ENCODE measurements around the gene TBC1D22B. TPM values are rescaled to one million over a fixed set of nuclear protein-coding genes. Genes with fewer than 3 reads are reported as not detected.

TBC1D22B gene
- total RNA-seq, 1 donor from 2014 or later, result 7.6 TPM

- DNase-seq (ENCODE audit: low read depth in 2 of 2), result no peak
Measured at GRCh38 chr6:37239526-37239925, 18.0 kb upstream of the TBC1D22B start.

DNA sequence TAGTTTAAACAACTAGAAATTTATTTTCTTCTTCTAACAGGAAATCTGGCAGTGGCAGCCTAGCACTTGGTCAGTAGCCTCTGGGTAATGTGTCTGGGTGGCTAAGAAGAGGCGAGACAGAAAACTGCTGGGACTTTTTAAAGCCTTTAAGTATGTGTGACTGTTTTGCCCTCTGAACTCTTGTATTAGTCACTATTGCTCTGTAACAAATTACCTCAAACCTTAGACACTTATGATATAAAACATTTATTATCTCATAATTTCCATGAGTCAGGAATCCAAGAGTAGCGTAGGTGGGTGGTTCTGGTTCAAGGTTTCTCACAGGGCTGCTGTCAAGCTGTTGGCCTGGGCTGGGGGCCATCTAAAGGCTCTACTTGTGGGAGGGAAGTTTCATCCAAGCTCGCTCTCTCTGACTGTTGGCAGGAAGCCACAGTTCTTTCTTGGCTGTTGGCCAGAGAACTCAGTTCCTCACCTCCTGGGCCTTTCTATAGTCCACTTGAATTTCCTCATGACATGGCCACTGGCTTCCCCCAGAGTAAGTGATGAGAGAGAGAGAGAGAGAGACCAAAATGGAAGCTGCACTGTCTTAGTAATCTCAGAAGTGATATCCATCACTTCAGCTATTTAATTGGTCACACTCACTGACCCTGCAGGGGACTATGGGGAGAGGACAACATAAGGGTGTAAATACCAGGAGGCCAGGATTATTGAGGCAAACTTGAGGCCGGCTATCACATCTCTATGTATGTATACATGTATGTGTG is 17.4 kb upstream of the TBC1D22B start:
- peak; percentile 65 to 98 for DNase-seq (ENCODE audit: low read depth in 2 of 2)

DNA sequence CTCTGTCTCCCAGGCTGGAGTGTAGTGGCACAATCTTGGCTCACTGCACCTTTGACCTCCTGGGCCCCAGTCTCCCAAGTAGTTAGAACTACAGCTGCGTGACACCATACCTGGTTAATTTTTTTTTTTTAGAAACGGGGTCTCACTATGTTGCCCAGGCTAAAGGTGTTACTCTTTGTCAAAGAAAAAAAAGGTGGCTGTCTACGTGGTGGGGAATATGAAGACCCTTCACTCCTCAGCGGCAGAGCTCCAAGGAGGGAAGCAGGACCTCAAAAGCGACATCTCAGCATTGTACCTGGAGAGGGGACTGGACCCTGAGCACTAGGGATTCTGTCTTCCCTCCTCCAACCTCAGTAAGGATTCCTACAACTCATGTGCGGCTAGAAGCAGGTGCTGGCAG is 16.4 kb upstream of the TBC1D22B start:
- no peak for DNase-seq (ENCODE audit: low read depth in 2 of 2)

DNA sequence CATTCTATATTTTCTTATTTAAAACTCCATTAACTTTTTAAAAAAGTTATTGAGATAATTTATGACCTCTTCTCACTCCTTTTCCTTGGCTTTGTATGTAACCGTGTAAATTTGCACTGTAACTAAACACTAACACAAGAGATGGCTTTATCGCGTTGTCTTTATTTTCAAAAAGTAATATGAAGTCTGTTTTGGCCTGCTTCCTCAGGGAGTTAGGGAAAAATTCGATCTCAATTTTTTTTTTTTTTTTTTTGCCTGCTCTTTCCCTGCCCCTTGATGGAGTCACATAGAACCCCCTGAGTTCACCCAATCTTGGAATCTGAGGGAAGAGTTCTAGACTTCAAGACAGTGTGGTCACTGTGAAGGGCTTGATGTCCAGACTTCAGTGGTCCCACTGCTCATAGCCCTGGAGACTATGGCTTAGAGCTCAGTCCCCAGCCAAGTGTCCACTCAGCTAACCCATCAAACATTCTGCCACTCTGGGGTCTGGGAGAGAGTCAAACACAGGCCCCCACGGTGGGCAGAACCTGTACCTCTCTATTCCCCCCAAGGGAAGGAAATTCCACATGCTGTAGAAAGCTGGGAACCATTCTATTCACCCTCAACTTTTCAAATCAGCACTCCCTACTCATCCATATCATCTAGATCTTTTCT is 15.7 kb upstream of the TBC1D22B start:
- no peak for DNase-seq (ENCODE audit: low read depth in 2 of 2)

DNA sequence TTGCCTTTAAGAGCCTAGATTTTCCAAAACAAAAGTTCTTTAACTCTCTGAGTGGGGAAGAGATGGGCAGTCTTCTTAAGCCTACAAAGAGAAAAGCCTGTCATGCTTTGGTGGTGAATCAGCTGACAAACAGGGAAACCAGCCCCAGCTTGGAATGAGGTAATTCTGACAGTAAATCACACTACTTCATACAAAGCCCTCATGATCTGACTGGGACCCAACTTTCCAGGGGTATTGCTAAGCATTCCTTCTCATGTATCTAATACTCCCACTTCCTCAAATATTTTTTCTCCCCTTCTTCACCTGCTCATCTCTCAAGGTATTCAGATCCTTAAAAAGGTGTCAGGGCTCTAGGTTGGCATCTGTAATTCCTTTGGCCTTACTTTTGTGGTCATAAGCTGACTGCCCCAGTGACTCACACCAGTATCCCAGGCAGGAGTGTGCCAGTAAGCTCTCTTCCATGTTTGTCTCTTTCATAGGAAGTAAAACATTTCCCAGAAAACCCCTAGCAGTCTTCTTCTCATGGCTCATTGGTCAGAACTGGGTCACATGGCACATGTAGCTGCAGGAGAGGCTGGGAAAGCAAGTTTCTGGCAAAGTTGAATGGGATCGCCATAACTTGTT is 15.0 kb upstream of the TBC1D22B start:
- DNase-seq (ENCODE audit: low read depth in 2 of 2), result peak; percentile 68 to 96

DNA sequence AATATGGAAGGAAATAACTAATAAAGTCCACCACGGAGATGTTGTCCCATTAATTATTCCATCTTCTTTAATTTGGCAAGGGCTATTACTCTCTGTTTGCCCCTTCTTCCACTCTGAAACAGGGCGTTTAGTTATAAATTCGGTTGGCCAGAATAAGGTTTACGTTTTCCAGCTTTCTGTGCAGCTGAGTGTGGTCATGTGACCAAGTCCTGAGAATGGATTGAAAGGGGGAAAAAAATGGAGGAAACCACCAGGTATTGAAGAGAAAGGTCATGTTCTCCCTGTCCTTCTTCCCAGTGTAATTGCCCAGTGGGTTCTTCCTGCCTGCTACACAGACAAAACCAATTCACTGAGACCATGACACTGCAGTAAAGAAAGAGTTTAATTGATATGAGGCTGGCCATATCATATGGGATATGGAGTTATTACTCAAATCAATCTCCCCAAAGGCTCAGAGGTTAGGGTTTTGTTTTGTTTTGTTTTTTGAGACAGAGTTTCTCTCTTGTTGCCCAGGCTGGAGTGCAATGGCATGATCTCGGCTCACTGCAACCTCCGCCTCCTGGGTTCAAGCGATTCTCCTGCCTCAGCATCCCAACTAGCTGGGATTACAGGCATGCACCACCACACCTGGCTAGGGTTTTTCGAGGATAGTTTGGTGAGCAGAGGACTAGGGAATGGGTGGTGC is 14.3 kb upstream of the TBC1D22B start:
- peak in 1 of 2 donors; percentile 5 for DNase-seq (ENCODE audit: low read depth in 2 of 2)

DNA sequence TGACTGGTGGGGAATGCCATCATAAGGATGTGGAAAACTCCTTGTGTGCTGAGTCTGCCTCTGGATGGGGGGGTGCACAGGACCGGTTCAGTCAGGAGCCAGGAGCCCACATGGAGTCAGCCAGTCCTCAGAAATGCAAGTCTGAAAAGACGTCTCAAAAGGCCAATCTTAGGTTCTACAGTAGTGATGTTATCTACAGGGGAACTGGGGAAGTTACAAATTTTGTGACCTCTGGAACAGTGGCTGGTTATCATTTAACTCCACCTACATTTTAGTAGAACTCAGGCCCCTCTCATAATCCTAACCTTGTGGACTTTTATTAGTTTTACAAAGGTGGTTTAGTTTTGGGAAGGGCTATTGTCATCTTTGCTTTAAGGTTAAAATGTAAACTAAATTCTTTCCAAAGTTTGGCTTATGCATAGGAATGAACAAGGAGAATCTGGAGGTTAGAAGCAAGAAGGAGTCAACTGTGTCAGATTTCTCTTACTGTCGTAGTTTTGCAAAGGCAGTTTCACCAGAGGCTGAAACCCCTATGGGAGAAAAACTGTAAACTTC is 13.7 kb upstream of the TBC1D22B start:
- no peak for DNase-seq (ENCODE audit: low read depth in 2 of 2)

DNA sequence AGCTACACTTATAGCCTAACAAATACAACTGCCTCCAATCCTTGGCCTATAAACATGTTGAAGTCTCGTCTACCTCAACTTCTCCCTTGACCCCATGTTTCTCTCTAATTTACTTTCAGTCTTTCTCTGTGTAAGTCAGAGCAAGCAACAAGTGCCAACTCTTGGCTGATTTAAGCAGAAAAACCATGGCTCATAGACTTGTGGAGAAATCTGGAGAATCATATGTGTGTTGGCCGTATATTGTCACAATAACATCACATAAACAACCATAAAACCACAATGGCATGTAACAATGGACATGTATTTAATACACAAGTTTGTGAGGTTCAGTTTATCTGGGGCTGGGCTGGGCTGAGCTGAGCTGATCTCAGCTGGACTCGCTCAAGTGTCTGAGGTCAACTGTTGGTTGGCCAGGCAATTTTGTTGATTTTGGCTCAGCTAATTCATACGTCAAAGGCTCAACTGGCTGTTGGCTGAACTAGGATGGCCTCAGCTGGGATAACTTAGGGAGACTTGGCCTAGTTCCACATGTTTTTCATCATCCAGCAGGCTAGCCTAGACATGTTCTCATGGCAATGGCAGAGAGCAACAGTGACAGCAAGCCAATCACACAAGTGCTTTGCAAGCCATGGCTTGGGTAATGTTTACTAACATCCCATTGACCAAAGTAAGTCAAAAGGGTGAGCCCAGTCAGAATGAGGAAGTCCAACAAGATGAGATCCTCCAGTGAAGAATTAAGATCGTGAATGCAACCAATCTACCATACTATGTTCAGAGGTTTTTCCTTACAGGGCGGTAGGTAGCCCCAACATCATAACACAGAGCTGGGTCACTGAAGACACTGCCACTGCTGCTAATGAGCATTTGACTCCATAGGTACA is 12.9 kb upstream of the TBC1D22B start:
- DNase-seq (ENCODE audit: low read depth in 2 of 2), result peak; percentile 100

DNA sequence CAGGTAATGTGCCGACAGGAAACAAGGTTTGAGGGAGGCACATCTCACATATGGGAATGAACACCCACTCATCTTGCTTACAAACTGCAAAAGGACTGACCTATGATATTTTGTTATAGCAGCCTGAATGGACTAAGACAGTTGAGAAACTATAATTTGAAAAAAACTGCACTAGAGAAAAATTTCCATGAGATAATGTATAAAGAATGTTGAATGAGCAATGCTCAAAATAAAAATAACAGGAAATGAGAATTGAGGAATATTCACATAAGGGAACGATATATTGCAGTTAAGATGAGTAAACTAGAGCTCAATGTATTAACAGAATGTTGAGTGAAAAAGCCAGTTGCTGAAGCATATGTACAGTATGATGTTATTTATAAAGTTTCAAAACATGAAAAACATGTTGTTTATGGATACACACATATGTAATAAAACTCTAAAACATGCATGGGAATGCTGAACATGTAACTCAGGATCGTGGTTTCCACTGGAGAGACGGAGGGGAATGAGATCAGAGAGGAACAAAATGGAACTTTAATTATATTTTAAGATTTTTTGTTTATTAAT is 6.3 kb upstream of the TBC1D22B start:
- peak in 1 of 2 donors; percentile 50 for DNase-seq (ENCODE audit: low read depth in 2 of 2)

DNA sequence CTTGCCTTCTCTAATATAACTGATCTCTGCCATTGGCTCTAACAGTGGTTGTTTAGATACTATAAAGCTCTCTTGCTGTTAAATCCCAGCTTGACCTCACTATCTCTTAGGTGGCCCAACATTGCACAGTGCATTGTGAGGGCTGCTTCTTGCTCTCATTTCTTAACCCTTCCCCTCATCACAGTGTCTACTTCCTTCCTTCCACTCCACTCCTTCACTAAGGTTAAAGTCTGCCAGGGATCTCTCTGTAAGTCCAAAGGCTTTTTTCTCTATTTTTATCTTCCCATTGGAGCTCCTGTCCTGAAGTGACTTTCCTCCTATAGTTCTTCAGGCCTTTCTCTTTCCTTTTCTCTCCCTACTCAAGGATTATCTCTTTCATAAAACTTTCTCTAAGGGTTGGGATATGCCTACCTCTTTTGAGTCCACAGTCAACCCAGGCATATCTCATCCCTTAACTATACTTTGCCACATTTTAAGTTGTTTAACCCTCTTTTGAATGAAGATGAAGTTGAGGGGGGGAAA is 4.0 kb upstream of the TBC1D22B start:
- no peak for DNase-seq (ENCODE audit: low read depth in 2 of 2)

- DNase-seq (ENCODE audit: low read depth in 2 of 2), result no peak
Measured at GRCh38 chr6:37254881-37255280, 2.7 kb upstream of the TBC1D22B start.

DNA sequence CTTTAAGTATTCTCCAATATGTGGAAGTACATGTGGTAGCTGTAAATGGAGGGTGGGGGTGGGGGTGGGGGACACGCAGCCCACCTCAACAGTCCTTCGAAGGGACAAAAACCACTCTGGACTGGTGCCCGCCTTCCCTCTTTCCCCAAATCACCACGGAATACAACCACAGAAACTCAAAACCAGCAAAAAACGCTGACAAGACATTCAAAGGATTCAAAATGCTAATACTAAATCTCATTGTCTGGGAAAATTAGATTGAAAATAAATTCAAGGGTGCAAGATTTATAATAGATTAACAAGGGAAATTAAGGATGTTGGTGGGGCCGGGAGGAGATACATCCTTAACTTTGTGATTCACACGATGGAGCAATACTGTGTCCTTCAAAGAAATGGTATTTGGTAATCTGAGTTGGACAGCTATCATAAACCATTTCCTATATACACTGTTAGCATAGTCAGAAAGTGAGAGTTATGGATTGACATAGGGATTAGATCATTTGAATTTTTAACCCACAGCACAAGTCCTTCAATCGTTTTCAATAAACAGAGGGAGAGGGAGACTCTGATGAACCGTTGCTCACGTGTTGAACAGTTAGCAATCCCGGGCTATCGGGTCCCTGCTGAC is 766 bp upstream of the TBC1D22B start:
- peak in 1 of 2 donors; percentile 12 for DNase-seq (ENCODE audit: low read depth in 2 of 2)

GRCh38 chr6:37257320-37257633 is 295 bp upstream of the TBC1D22B start:
- no peak for DNase-seq (ENCODE audit: low read depth in 2 of 2)

DNA sequence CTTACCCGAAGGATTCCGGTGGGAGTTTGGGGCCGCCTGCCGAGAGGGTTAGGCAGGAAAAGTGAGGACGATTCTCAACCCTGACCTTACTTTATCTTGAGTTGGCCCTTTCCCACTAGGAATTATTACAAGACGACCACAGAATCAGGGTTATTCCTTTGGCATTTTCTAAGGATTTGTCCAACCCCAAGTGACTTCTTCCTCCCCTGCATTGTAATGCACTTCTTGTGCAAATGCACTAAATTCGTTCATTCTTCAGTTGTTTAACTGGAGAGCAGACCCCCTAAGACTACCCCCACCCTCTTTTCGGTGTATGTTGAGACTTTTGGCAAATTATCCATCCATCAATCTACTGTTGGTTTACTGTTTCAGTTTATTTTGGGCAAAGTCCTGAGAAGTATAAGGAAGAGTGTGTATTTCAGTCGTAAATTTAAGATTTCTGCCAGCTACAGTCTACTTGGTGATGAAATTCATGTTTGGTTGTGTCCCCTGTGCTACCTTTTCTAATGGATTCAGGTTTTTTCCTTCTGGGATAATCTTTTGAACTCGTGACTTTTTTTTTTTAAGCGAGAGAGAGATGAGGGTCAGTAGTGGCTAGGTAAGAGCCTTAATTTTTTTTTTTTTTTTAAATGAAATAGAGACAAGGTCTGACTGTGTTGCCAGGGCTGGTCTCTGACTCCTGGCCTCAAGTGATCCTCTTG is 983 bp downstream of the TBC1D22B start:
- peak in 1 of 2 donors; percentile 17 for DNase-seq (ENCODE audit: low read depth in 2 of 2)

DNA sequence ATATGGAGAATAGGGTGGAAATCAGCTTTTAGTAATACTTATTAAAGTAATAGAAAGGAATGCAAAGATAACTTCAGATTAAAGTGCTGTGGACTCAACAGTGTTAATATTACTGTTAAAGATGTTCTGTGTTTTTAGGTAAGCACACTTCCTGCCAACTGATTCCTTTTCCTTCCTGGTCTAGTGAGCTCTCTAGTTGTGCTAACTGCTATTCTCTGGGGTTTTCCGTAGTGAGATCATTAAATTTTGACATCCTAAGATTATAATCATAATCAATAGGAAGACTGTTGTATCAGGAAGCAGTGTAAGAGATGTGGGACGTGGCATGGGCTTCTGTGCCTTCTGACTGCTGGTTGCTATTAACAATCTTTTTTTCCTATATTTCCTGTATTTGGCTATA is 1.6 kb downstream of the TBC1D22B start:
- DNase-seq (ENCODE audit: low read depth in 2 of 2), result peak; percentile 76 to 91

GRCh38 chr6:37260040-37260439 is 2.5 kb downstream of the TBC1D22B start:
- peak in 1 of 2 donors; percentile 12 for DNase-seq (ENCODE audit: low read depth in 2 of 2)

- no peak for DNase-seq (ENCODE audit: low read depth in 2 of 2)
Measured at GRCh38 chr6:37260444-37260843, 2.9 kb downstream of the TBC1D22B start.

GRCh38 chr6:37261198-37261597 is 3.6 kb downstream of the TBC1D22B start:
- no peak for DNase-seq (ENCODE audit: low read depth in 2 of 2)

- DNase-seq (ENCODE audit: low read depth in 2 of 2), result no peak
Measured at GRCh38 chr6:37262446-37263026, 5.0 kb downstream of the TBC1D22B start.
